ENCODE data around the gene GIT2. TPM values are rescaled to one million over a fixed set of nuclear protein-coding genes. Genes with fewer than 3 reads are reported as not detected.

The GIT2 gene
- total and polyA plus RNA-seq, 2 of the 8 experiments (the other 6 are each of a cell fraction or from before 2014, with no cell fraction given) = 9.6 to 20.7 TPM

- TF ChIP-seq CHD7 (IDR thresholded peaks at IDR 0.05; ENCODE audit: insufficient replicate concordance, low read length) (no peak), ATF3 (IDR thresholded peaks at IDR 0.05; ENCODE audit: insufficient read depth, low read depth, low read length) (no peak), TCF12 (IDR thresholded peaks at IDR 0.05; ENCODE audit: low read depth, low read length) (no peak), RXRA (IDR thresholded peaks at IDR 0.05; ENCODE audit: insufficient read depth, low read depth, low read length) (no peak), GABPA (IDR thresholded peaks at IDR 0.05; ENCODE audit: borderline replicate concordance, insufficient read depth, low read length) (no peak), KDM1A (IDR thresholded peaks at IDR 0.05; ENCODE audit: borderline replicate concordance, low read length) (no peak), RAD21 (IDR thresholded peaks at IDR 0.05 in 1 of 2, conservative IDR thresholded peaks at IDR 0.05 in 1 of 2; ENCODE audit: low read depth in 2 of 2, low read length in 2 of 2) (no peak), SIN3A (conservative IDR thresholded peaks at IDR 0.05 in 1 of 2, IDR thresholded peaks at IDR 0.05 in 1 of 2; ENCODE audit: low read depth in 1 of 2, low read length in 2 of 2) (no peak)
Measured at GRCh38 chr12:109894939-109895338, 101.2 kb downstream of the GIT2 start (continued).
